GM23248 (cell line): ENCODE measurements around the gene DAB1.

Source experiments
- EZH2 ChIP-seq: fragments of 200-600 bp; sonication (generic); IDR thresholded peaks from 2 replicates; pipeline ENCODE4 v1.6.1; 2018; ENCODE audit warnings: antibody characterized with exemption, mild to moderate bottlenecking; ENCODE audit not compliant: insufficient read depth, poor library complexity, severe bottlenecking
- EZH2phosphoT487 ChIP-seq: fragments of 200-600 bp; sonication (generic); IDR thresholded peaks from 2 replicates; pipeline ENCODE4 v1.6.1; 2018; ENCODE audit warnings: antibody characterized with exemption, moderate library complexity, mild to moderate bottlenecking, low read depth; ENCODE audit not compliant: insufficient read depth

DNA sequence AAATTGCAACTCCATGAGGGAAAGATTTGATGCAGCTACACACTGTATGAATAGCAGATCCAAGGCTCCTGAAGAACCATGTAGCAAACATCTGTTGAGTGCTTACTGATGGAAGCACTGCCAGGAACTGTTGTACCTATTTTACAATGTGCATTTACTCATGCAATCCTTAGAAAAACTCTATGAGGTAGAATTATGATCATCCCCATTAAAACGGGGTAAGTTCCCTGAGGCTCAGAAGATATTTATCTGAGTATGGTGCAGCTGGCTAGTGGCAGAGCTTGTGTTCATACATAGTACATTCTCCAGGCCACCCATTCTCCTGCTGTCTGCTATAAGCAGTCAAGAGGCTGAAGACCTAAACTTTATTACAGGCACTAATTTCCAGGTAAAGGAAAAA lies 403.6 kb downstream of the DAB1 start:
- TF ChIP-seq EZH2 (no peak), EZH2phosphoT487 (no peak)
